IMR-90 (cell line): ENCODE data around the gene ACTN1.

Experiments
- MXI1 ChIP-seq: IDR thresholded peaks from 2 replicates; pipeline ENCODE4 v1.6.1; 2012; ENCODE audit warnings: low read depth, mild to moderate bottlenecking, low read length, moderate library complexity, borderline replicate concordance
- POLR2A ChIP-seq: IDR thresholded peaks from 2 replicates; pipeline ENCODE4 v1.6.1; 2012; ENCODE audit warnings: mild to moderate bottlenecking, low read depth, low read length
- RAD21 ChIP-seq: IDR thresholded peaks from 2 replicates; pipeline ENCODE4 v1.6.1; 2012; ENCODE audit warnings: low read length, improper control_type of control experiment
- RCOR1 ChIP-seq: IDR thresholded peaks from 2 replicates; pipeline ENCODE4 v1.6.1; 2012; ENCODE audit warnings: mild to moderate bottlenecking, low read length, improper control_type of control experiment; ENCODE audit not compliant: insufficient replicate concordance
- TF ChIP-seq, protein P1 (sequence below): conservative IDR thresholded peaks from 2 replicates; pipeline ENCODE4 v1.5.1; 2012; ENCODE audit warnings: mild to moderate bottlenecking, low read depth, low read length, improper control_type of control experiment

GRCh38 chr14:69027242-69027913 lies 48.3 kb upstream of the ACTN1 start:
- TF ChIP-seq RAD21 = no peak
- no peak for TF ChIP-seq MXI1
- no peak for TF ChIP-seq POLR2A
- TF ChIP-seq, protein P1, sequence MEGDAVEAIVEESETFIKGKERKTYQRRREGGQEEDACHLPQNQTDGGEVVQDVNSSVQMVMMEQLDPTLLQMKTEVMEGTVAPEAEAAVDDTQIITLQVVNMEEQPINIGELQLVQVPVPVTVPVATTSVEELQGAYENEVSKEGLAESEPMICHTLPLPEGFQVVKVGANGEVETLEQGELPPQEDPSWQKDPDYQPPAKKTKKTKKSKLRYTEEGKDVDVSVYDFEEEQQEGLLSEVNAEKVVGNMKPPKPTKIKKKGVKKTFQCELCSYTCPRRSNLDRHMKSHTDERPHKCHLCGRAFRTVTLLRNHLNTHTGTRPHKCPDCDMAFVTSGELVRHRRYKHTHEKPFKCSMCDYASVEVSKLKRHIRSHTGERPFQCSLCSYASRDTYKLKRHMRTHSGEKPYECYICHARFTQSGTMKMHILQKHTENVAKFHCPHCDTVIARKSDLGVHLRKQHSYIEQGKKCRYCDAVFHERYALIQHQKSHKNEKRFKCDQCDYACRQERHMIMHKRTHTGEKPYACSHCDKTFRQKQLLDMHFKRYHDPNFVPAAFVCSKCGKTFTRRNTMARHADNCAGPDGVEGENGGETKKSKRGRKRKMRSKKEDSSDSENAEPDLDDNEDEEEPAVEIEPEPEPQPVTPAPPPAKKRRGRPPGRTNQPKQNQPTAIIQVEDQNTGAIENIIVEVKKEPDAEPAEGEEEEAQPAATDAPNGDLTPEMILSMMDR = no peak
- TF ChIP-seq RCOR1 = no peak
